Stomach (tissue), 4 donors: Measurements from ENCODE around the gene ZNF543.

Source experiments
- POLR2A ChIP-seq, 4 donors: fragments of 450-650 bp; IDR thresholded peaks; one replicate each; pipeline ENCODE4 v1.6.1; 2016; ENCODE audit warnings: antibody characterized with exemption in 4 of 4, control low read depth in 2 of 4, mild to moderate bottlenecking in 1 of 4, moderate library complexity in 1 of 4
- TF ChIP-seq, protein P1 (sequence below), 7 experiments: fragments of 450-650 bp in 4 of 7; fragments of 200-600 bp in 3 of 7; sonication (generic) in 3 of 7; IDR thresholded peaks; one replicate each; pipeline ENCODE4 v1.5.1; 2016 to 2019; ENCODE audit warnings: antibody characterized with exemption in 7 of 7, control low read depth in 2 of 7, mild to moderate bottlenecking in 1 of 7

DNA sequence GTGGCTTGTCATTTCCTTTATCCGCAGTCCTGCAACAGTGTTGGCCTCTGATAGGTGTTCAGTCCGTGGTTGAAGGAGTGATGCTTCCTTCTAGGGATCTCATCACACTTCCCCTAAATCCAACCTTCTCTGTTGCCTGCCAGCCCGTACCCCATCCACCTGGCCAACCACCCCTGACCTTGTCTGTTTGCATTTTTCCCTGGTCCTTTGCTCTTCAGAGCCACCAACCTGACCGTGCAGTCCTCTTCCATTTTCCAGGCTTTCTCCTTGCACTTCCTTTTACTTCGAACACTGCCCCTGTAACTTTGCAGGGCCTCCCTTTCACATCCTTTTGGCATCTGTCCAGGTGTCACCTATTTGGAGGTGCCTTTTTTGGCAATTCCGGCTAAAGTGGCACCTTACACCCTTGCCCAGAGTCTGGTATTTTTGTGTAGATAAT, 39.3 kb upstream of the ZNF543 start:
- TF ChIP-seq, protein P1, sequence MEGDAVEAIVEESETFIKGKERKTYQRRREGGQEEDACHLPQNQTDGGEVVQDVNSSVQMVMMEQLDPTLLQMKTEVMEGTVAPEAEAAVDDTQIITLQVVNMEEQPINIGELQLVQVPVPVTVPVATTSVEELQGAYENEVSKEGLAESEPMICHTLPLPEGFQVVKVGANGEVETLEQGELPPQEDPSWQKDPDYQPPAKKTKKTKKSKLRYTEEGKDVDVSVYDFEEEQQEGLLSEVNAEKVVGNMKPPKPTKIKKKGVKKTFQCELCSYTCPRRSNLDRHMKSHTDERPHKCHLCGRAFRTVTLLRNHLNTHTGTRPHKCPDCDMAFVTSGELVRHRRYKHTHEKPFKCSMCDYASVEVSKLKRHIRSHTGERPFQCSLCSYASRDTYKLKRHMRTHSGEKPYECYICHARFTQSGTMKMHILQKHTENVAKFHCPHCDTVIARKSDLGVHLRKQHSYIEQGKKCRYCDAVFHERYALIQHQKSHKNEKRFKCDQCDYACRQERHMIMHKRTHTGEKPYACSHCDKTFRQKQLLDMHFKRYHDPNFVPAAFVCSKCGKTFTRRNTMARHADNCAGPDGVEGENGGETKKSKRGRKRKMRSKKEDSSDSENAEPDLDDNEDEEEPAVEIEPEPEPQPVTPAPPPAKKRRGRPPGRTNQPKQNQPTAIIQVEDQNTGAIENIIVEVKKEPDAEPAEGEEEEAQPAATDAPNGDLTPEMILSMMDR (IDR thresholded peaks at IDR 0.05) = no peak
- no peak for TF ChIP-seq POLR2A (IDR thresholded peaks at IDR 0.05)
